NCI-H345 treated with DMSO at 0.1 percent for 48 hours (cell line): Measurements from ENCODE around the gene COA6.

Experiments
- DNase-seq: peaks from one replicate; lab custom pipeline; 2025; ENCODE audit not compliant: unreplicated experiment; lab: John Stamatoyannopoulos, UW

Gene COA6, protein sequence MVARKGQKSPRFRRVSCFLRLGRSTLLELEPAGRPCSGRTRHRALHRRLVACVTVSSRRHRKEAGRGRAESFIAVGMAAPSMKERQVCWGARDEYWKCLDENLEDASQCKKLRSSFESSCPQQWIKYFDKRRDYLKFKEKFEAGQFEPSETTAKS

DNA sequence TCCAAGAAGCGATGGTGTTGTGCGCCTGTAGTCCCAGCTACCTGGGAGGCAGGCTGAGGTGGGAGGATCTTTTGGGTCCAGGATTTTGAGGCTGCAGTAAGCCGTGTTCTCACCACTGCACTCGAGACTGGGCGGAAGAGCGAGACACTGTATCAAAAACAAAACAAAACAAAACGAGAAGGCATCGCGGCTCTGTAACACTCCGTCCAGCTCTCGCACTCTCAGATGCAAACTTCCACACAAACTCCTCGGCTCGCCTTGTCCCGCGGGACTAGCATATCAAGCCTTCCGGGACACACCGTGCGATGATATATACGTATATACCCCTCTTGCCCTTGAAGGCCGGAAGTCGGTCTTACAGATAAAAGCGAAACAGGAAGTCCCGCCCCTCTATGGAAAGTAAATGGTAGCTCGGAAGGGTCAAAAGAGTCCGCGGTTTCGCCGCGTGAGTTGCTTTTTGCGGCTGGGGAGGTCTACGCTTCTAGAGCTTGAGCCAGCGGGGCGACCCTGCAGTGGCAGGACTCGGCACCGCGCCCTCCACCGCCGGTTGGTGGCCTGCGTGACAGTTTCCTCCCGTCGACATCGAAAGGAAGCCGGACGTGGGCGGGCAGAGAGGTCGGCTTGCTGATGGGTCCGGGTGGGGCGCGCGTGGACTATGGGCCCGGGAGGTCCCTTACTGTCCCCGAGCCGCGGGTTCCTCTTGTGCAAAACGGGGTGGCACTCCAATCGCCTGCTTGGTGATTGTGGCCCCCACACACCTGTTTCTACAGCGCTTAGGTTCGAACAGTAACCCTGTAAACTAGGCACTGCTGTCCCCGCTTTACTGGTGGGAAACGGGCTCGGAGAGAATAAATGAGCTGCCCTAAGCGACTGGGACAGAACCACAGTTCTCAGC lies at the start of gene COA6:
TSS of gene COA6 (plus strand) at position 393 of the 895 bp plus-strand sequence. CDS start at position 404, 11 bp downstream.
- DNase-seq, result peak; percentile 91

DNA sequence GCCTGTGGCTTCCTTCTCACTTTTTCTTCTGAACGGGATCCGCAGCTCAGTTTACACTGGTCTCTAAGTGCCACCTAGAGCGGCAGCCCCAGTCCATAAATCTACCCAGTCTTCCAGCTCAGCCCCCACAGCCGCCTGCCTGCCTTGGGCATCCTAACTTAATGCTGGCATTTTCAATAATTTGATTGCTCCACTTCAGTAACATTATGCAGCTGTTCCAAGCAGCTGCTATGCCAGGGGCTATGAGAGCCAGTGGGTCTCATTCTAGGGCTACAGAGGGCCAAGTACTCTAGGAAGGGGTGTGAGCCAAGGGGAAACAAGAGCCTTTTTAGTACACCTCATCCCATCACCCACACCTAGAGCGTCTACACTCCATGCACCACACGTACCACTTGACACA lies 48.4 kb upstream of the COA6 start:
- no peak for DNase-seq

DNA sequence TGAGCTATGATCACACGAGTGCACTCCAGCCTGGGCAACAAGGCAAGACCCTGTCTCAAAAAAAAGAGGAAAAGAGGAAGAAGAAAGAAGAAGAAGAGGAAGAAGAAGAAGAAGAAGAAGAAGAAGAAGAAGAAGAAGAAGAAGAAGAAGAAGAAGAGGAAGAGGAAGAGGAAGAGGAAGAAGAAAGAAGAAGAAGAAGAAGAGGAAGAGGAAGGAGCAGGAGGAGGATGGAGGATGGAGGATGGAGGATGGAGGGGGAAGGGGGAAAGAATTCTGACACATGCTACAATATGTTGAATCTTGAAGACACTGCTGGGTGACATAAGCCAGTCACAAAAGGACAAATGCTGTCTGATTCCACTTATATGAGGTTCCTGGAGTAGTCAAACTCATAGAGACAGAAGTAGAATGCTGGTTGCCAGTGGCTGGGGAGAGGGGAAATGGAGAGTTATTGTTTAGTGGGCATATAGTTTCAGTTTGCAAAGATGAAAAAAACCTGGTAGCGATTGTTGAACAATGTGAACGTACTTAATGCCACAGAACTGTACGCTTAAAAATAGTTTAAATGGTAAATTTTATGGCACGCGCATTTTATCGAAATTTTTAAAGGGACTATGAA lies 47.3 kb upstream of the COA6 start:
- no peak for DNase-seq

DNA sequence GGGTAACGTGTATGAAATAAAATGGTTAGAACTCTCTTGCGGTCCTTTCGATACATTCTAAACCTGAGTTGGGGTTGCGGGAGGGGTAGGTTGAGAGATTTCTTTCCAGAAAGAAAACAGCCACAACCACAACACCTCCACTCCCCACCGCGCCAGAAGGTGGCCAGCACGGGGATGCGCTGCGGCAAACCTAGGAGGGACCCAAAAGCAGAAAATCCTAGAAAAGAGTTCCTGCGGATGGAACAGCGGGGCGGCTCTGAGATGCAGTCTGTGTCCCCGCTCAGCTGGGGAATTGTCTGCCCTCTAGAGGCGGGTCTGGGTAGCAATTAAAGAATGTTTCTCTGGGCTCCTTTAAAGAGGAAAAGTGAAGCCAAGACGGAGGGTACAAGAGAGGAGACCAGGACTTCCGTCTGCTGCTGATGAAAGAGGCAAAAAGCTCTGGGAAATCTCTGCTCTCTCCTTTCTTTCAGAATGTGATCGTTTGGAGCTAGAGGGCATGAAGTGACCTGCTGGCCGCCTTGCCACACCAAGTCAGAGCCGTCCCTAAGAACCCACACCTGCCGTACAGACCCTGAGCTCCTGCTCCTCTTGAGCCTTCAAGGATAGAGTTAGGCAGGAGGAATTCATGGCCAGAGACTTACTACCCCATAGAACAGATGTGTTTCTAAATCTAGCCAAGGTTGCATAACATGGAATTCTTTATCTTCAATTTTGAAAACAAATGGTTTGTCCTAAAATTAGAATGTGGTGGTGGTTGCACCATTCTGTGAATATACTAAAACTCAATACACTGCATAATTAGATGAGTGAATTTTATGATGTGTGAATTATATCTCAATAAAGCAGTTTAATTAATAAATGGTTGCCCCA lies 46.5 kb upstream of the COA6 start:
- DNase-seq, result peak; percentile 40

- no peak for DNase-seq
Observed at GRCh38 chr1:234327577-234328164, 45.6 kb upstream of the COA6 start.

- no peak for DNase-seq
Observed at GRCh38 chr1:234330843-234331215, 42.4 kb upstream of the COA6 start.

GRCh38 chr1:234331507-234331906 lies 41.7 kb upstream of the COA6 start:
- DNase-seq, result no peak

DNA sequence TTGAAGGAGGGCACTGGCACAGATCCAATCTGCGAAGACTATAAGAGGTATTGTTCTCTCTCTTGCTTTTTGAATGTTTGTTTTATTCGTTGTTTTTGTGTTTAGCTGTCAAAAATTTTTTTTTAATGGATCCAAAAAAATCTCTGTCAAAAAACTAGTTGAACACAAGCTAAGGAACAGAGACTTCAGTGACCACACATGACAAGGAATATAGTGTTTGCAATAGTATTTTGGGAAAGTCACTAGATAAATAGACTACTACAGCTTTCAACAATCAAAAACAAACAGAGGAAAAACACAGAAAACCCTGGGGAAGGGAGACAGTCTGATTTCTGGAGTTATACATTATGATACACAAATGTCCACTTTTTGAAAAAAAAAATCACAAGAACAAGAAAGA lies 36.9 kb upstream of the COA6 start:
- peak; percentile 9 for DNase-seq

GRCh38 chr1:234337233-234337632 lies 36.0 kb upstream of the COA6 start:
- DNase-seq, result no peak

- DNase-seq, result no peak
Observed at GRCh38 chr1:234340528-234340927, 32.7 kb upstream of the COA6 start.

DNA sequence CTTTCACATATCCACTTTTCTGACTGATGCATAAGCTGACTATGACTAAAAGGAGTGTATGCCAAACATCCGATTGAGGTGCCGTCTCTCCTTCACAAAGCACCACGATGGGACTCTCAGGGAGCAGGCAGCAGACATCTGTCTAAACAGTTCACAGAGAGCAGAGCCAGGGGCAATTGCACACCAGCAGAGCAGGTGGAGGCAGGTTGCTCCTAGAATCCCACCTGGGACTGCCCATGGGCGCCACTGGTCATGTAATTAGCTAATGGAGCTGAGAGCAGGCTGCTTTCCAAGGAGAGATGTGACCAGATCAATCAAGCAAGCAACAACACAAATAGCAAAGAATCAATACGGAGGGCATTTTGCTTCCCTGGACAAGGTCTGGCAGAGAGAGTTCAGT lies 30.5 kb upstream of the COA6 start:
- peak; percentile 36 for DNase-seq

DNA sequence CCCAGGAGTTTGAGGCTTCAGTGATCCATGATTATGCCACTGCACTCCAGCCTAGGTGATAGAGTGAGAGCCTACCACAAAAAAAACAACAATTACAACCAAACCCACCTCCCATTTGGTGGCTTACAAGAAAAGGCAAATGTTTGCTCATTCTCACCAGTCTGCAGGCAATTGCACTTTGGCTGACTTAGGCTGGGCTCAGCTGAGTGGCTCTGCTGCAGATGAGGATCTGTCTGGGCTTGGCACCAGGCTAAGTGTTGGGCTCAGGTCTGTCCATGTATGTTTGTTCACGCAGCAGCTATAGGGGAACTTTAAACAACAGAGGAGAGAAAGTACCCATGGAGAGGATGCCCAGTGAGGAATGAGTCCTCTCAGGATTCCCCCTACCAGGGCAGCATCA lies 28.0 kb upstream of the COA6 start:
- no peak for DNase-seq

- DNase-seq, result no peak
Observed at GRCh38 chr1:234348964-234349363, 24.3 kb upstream of the COA6 start.

DNA sequence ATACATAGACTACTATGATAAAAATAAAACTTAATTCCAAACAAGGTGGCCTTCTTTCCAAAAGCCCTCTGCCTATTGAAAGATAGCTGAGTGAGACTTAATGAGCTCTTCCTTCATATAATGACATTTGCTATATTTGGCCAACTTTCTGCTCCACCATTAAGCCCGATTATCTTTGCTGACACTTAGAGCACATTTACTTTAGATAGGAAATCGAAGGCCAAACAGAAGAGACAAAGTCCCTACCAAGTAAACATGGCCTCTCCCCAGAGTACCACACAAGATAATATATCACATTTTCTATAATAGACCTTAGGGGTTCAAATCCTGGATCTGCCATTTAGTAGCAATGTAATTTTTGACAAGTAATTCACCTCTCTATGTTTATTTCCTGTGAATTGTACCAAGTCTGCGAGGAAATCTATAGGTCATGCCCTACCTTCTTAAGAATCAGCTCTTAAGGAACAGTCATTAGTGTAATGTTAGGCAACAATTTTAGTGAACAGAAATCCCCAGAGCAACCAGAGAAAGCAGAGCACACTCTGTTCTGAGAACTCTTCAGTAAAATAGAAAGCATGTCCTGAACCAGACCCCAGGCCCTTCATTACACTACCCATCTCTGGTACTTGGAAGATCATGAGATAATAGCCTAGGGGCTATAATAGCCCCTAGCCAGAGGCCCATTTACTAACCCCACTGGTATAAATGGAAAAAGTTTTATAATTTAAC lies 17.3 kb upstream of the COA6 start:
- no peak for DNase-seq

- peak; percentile 52 for DNase-seq
Observed at GRCh38 chr1:234356615-234357269, 16.5 kb upstream of the COA6 start.

- DNase-seq, result no peak
Observed at GRCh38 chr1:234357831-234358230, 15.4 kb upstream of the COA6 start.

- DNase-seq, result no peak
Observed at GRCh38 chr1:234361102-234361603, 12.1 kb upstream of the COA6 start.

DNA sequence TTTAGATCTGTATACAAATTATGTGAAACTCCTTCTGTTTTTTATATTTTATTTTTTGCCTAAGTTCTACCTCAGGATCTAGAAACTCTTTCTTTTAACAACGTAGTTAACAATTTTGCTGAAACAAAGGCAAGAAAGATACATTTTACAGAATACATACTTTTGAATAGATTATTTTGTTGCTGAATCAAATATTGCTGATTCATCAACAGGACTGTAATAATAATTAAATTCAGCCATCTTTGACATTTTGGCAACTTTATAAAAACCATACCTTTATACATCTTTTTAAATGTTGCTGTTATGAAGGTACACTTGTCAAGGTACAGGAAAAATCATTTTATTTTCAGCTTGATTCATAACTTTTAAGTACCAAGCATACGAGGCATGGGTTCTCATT lies 10.7 kb upstream of the COA6 start:
- DNase-seq, result no peak

DNA sequence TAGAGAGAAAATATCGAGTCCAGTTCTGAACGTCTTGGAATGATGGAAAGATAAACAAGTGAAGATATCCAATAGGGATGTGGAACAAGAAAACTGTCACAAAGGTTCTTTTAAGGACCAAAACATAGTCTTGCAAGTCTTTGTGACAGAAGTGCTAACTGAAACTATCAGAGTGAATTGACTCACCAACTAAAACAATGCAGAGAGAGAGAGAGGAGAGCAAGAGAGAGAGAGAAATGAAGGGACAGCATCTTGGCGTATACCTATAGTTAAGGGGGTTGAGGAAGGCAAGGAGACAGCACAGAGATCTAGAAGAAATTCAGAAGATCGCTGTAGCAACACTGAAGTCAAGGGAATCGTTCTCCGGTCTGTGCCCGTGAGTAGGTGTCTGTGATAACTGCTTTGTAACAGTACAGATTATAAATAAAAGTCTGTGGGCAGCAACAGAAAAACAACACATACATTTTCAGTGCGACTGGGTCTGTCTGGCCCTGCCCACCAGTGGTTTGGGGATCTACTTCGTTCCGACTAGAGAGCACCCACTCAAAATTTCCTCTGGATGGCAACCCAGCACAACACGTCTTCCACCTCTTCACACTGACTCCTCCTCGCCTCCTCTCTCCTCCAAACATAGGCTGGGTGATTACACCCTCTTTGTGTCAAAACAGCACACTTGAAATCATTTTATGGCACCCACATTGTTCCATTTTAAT lies 4.8 kb upstream of the COA6 start:
- DNase-seq, result no peak
